ENCODE measurements around the gene RFLNA.
"Not testable (repeated sequence)": the region's sequence is repeated elsewhere in the genome, so short reads cannot be mapped to it uniquely, and the experiment has no call there.

Gene RFLNA

DNA sequence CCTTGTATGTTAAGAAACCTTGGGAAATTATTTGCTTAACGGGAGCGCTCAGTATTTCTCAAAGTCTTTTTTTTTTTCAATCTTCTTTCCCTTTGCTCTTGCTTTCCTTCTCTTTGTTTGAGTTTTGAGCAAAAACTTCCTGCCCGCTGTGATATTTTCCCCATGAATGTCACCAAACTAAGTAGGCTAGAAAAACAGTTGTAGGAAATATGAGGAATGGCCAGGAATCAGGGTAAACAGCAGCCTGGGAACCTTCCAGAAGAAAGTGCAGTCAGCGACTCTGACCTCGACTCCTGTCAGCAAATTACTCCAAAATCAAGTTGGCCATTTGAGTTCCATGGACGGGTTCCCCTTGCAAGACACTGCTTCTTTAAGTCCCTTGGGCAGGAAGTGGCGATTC, 11.6 kb upstream of the RFLNA start:
- no peak for DNase-seq

DNA sequence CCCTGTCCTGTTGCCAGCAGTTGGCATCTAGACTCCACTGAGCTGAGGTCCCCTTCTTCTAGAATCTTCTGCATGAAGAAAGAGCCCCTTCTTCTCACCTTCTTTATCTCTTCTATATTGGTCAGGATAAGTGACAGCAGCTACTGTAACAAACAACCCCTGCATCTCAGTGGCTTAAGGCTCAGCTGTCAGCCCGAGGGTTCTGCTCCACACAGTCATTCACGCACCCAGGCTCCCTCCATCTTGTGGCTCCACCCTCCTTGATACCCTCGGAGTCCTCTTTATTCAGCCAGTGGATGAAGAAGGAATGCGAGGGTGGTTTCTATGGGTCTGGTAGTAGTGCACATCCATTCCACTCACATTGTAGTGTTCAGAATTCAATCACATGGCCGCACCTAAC, 10.5 kb upstream of the RFLNA start:
- no peak for DNase-seq

DNA sequence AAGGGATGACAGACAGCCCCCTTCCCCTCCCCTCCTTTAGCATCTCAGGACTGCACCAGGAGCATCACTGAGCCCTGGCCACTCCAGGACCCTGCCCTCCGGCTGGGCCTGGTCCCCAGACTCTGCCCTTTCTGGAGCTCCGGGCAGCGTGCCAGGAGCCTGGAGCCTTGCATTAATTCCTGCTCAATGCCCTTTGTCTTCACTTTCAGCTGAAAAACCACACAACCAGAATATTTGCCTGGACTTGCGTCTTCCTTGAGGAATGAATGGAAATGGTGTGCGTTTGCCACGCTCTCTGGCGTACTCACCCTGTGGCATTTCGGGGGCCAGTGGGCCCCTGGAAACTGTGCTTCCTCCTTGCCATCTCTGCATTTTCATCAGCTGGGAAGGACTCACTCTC, 8.5 kb upstream of the RFLNA start:
- no peak for DNase-seq

DNA sequence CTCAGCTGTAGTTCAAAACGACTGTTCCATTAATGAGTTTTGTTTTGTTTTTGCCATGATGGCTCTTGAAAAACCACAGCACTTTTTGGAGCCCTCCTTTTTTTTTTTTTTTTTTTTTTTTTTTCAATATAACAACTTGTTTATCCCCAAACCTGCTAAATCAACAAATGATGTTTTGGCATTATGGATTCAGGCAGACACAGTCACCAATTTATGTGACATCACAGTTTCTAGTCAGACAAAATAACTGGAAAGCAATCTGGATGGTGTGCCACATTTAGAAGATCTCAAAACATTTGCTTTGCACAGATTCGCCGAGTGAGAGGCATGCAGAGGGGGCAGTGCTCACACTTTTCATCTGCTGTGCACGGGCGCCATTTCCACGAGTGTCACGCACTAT, 7.9 kb upstream of the RFLNA start:
- no peak for DNase-seq

DNA sequence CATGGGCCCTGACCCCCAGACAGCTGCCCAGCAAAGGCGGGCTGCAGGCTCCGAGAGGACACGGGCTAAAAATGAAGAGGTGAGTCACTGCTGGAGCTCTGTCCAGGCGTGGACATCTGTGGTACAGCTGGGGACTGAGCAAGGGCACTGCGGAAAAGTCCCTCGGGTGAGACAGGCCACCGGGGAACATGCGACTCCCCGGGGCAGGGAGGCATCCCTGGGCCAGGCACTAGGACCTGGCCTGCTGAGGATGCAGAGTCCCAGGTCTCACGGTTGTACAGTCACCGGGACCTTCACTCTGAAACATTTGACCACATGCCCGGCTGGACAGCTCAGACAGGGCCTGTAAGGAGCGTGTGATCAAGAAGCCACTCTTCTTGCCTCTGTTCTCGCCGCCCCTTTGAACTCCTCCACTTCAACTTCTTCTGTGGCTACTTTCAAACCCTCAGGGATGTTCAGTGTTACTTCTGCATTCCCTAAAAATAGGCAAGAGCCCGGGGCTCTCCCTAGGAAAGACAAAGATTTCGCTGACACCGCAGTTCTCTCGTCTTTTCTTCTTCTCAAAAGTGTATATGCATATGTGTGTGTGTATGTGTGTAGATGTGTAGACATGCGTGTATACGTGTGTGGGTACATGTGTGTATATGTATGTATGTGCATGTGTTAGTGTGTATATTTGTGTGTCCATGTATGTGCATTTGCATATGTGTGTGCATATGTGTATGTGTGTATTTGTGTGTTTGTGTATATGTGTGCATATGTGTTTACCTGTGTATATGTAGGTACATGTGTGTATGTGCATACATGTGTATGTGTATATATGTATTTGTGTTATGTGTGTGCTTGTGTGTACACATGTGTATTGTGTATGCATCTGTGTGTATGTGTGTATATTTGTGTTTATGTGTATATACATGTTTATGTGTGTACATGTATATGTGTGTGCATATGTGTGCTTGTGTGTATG, 5.0 kb upstream of the RFLNA start:
- DNase-seq, result no peak

DNA sequence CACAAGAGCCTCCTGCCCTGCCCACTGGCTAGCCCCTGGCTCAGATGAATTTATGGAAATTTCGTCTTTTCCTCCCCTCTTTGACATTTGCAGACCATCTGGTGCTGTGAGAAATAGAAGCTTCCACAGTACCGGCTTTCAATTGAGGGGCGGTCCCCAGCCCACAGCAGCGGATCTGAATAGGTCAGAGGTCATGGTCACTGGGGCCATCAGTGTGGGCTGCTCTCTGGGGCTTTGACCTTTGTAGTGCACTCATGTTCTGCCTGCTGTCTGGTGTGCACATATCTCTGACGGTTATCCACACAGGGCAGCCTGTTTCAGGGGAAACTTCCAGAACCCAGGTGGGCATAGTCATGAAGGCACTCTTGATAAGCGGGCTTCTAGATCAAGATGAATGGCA, 2.5 kb upstream of the RFLNA start:
- no peak for DNase-seq

DNA sequence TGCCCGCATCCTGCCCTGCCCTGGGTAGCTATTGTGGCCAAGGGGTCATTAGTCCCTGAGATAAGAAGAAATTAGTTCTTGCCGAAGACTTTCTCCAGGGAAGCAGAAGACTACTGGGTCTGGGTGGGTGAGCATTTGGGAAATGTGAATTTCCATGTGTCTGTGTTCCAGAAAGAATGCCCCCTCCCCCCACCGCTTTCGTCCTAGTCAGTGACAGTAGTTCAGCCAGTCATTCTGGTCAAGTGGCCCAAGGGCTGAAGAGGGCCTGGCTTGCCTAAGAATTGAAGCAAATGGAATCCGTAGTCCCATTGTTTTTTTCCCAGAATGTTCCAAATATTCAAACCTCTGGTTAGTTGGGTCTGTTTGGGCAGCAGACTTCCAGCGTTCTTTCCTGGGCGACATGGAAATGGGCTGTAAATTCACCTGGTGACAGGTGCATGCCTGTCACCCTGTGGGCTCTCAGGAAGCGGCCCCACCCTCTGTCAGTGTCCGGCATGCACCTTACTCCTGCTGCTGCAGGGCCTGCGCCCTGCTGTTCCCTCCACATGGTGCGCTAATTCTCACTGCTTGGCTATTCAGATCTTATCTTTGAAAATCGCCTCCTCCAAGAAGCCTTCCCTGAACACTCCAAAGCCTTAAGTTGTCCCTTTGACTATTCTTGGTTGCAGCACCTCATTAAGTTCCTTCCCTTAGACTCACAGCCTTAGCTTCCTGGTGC, 1.4 kb upstream of the RFLNA start:
- no peak for DNase-seq

DNA sequence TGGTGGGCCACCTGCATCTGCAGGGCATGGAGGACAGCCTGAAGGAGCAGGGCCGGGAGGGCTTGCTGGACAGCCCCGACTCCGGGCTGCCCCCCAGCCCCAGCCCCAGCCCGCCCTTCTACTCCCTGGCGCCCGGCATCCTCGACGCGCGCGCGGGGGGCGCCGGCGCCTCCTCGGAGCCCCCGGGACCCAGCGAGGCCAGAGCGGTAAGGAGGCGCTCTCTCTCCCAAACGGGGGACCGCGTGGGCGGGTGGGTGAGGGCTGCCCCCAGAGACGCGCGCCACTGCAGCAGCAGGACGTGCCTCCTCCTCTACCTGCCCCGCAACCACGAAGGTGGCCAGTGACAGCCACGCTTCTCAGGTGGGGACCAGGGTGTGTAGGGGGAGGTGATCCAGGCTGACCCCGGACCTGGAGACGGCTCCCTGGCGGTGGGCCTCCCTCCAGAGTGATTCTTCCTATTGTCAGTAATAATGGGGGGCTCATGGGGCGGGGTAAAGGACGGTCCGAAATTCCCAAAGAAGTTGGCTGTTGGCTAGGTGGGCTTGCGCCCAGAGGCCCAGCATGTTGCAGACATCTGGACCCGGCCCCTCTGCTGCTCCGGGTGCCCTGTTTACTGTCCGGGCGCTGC, 652 bp downstream of the RFLNA start:
- DNase-seq, result no peak

DNA sequence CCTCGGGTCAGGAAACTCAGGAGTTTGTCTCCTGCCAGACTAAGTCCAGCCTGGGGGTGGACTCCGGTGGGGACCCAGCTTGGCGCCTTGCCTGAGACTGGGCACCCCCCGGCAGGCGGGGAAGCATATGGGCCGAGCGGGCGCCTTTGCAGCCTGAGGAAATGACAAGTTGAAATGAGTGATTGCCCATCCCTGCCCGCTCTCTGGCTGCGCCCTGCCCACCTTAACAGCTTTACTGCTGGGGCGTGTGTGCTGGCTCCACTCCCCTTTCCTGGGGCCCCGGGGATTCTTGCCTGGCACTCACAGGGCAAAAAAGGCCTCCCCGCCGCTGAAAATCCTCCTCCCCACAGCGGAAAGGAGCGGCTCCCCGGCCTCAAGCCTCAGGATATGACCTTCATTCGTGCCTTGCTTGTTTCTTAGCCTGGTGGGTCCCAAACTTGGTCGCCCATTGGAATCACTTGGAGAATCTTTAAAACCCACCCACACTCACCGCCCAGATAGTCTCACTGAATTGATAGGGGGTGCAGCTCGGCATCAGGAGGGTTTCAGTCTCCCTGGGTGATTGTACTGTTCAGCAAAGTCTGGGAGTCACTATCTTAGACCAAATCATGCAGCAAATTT, 1.5 kb downstream of the RFLNA start:
- no peak for DNase-seq

DNA sequence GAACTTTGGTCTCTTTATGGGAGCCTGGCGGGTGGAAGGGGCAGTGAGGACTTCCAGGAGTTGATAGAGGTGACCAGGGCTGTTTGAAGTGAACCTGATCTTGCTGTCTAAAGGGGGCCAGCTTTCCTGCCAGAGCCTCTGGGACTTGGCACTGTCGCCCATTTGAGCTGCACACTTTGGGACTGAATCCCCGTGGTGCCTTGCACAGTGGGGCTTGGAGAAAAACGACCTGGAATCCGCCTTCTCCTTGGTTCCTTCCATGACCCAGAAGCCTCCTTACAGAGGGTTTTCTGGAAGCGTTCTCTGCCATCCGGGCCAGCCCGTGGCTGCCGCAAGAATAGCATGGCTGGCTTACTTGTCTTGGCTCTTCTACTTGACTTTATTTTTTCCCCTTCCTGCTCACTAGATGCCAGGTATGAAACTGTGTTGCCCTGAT, 2.0 kb downstream of the RFLNA start:
- no peak for DNase-seq

DNA sequence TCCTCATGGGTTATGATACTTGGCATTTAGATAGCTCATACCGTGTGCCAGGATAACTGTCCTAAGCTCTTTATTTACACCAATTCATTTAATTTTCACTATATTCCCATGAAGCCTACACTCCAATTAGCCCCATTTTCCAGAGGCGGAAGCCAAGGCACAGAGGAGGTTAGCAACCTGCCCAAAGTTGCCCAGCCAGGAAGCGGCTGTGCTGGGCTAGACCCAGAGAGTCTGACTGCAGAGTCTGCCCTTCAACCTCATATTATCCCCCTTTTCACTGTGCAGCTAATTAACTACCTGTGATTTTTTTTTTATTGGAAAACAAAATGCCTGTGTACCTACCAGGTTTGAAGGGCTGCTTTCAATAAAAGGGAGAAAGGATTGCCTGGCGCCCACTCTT, 2.5 kb downstream of the RFLNA start:
- DNase-seq, result no peak

DNA sequence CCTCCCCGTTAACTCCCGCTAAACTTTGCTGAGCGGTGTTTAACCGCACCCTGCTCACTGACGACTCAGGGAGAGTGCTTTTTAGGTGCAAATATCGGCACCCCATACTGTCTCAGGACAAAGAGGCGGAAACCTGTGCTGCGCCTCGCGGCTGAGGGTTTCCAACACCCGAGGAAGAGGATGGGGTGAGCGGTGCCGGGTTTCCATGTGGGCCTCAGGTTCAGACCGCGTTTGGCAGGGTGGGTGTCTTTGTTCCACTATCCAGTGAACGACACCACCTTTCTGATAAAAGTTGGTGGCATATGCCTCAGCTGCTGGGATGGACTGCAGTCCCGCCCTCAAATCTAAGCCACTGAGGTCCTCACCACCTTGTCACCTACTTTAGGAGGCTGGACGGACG, 3.0 kb downstream of the RFLNA start:
- DNase-seq, result no peak

DNA sequence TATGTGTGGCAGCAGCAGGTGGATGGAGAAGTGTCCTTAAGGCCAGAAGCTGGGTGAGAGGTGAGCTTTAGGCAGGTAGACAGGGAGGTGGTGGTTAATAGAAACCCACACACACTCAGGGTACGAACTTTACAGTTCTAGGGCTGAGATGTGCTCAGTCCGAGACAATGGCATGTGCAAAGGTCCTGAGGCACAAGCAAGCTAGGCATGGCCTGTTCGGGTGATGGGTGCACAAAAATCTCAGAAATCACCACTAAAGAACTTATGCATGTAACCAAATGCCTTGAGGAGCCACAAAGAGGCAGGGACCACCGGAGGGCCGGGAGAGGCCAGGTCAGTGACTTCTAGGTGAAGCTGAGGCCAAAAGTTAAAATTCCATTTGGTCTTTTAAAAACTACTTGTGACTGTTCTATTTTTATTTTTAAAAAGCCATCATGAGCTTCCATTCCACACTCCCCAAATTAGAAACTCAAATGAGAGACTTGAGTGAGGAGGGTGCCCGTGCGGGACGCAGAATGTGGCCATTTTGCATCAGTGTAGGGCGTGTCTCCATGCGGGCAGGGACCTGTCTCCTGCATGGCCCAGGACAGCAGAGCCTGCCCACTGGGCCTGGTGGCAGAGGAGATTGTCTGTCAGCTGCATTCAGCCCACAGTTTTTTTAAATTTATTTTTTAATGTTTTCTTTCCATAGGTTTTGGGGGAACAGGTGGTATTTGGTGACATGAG, 4.0 kb downstream of the RFLNA start:
- DNase-seq, result no peak

DNA sequence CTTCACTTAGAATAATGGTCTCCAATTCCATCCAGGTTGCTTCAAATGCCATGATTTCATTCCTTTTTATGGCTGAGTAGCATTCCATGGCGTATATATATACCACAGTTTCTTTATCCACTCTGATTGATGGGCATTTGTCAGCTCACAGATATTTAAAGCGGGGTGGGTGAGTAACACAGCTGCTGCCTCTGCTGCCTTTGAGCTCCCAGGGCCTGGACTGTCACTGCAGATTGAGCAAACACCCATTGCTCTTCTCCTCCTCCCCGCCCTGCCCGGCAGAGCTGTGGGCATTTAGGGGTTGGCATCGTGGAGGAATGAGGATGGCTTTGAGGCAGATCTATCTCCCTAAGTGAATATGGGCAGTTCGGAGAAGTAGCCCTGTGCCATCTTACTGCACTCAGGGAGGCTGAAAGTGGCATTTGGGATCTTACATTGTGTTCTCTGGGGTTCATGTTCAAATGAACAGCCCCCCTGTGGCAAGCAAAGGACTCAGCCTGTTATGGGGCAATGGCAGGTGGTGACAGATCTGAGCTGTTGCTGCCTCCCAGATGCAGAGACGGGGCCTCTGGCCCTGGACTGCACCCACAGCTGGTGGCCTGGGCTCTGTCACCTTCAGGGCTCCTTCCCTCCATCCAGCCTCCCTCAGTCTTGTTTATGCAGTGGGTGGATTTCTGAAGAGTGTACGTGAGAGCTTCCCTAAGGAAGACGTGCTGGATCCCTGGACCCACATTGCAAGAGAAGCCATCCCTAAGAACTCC, 4.9 kb downstream of the RFLNA start:
- no peak for DNase-seq

DNA sequence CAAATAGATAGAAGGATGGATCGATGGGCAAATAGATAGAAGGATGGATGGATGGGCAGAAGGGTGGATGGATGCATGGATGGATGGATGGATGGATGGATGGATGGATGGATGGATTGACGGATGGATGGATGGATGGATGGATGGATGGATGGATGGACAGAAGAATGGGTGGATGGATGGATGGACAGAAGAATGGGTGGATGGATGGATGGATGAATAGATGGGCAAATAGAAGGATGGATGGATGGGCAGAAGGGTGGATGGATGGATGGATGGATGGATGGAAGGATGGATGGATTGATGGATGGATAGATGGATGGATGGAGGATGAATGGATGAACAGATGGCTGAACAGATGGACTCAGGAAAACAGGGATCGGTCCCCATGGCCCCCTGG, 5.8 kb downstream of the RFLNA start:
- DNase-seq, result not testable (repeated sequence)

DNA sequence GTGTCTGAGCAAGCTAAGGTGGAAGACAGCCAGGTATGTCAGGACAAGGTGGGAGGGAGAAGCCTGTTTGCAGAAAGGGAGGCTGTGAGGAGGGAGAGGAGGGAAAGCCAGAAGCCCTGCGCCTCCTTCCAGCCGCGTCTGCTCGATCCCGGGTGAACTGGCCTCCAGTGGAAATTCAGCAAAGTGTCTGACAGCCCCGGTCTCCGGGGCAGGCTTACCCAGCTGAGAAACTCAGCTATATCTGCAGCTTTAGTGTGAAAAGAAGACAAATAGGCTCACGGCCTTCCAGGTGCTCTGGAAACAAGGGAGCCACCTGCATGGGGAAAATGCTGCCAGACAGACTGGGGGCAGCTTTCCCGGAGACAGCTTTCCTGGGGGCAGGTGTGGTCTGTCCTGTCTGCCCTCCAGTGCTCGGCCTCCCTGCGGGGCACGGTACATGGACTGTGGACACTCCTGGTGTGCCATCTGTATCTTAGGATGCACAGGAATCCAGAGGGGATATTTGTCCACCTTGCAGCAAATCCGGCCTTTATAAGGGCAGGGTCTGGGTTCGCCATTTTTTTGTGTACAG, 6.3 kb downstream of the RFLNA start:
- no peak for DNase-seq

DNA sequence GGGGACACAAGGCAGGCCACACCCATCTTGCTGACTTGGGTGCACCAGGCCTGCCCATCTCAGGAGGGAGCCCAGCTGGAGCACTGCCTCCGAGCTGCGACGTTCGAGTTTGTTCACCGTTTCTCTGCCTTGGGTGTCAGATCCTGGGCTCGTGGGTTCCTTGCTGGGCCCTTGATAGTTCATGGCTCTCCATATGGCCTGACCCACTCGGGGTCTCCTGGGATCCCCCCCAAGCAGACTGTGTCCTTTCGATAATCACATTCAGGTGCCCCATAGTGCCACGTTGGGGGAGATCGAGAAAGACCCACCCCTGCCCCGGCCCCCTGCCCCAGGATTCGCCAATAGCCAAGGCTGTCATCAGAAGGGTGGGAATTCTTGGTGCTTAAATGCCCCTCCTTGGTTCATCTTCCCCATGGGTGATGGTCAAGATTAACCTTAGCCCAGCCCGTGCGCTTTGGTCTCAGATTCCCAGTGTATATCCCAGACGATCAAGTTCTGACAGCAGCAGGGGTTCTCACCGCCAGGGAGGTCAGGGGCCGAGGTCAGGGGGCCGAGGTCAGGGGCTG, 7.4 kb downstream of the RFLNA start:
- DNase-seq, result no peak

DNA sequence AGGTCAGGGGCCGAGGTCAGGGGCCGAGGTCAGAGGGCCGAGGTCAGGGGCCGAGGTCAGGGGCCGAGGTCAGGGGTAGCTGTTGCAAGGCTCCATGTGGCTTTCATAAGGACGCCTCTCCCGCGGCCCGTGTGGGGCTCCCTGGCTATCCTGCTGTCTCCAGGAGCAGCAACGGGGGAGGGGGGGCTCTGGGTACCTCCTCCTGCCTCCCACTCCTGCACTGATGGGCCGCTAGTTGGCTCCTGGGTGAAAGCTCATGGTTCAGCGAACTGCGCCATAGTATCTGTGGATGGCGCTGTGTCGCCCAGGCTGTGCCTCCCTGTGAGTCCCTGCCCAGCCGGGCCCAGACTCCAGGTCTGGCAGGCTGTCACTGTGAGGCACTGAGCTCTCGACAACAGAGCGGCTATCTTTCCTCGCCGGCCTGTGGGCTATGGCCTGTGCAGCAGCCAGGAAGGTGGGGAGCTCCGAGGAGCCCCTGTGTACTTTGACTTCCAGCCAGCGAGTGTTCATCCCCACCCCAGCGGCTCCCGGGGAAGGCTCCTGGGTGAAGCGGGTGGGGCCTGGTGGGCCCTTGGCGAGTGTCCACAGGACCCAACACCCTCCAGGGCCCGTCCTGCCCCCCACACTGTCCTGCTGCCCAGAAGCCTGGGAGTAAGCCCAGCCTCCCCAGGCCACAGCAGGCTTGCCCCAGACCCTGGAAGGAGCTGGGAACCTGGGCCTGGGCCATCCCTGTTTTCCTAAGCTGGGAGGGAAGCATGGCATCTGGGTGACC, 8.1 kb downstream of the RFLNA start:
- DNase-seq, result no peak

DNA sequence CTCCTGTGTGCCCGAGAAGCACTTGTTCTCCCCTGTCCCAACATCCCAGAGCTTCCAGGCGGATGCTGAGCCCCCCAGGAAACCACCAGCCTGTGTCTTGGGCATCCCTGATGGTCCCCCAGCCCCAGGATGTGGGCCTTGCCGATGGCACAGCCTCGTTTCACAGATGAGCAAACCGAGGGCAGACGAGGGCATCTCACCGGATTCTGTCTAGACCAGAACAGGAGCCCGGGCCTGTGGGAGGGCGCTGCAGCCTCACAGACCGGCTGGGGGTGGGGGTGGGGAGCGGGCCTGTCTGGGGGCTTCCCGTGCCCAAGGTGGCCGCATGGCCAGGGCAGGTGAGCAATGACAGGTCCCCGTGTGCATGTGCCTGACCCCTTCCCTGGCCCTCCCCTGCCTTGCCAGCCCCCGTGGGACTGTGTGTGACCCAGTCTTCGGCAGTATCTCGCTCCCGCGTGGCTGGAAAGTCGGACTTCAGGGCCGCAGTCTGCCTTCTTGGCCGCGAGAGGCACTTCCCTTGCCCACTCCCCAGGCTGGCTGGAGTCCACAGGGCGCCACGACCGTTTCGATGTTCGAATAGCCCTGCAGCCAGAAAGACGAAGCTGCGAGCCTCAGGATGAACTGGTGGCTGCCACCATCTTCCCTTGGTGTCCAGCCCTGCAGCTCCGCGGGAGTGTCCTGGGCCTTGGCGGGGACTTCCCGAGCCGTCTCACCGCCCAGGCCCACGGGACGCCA, 8.9 kb downstream of the RFLNA start:
- DNase-seq, result no peak

Measured in stimulated activated CD4-positive, alpha-beta T cell treated with anti-CD3 and anti-CD28 coated beads, Interleukin-1b, Interleukin-23, amount 100 ng/mL, for 48 hours (primary cell).